GM12878 (cell line): ENCODE results near the gene ARRDC4.

Source experiments
- SMC3 ChIP-seq: IDR thresholded peaks from 2 replicates; pipeline ENCODE4 v1.6.1; 2011; ENCODE audit warnings: low read length, improper control_type of control experiment, borderline replicate concordance
- TCF7 ChIP-seq: IDR thresholded peaks from 2 replicates; pipeline ENCODE4 v1.6.1; 2014; ENCODE audit warnings: antibody characterized with exemption, borderline replicate concordance

DNA sequence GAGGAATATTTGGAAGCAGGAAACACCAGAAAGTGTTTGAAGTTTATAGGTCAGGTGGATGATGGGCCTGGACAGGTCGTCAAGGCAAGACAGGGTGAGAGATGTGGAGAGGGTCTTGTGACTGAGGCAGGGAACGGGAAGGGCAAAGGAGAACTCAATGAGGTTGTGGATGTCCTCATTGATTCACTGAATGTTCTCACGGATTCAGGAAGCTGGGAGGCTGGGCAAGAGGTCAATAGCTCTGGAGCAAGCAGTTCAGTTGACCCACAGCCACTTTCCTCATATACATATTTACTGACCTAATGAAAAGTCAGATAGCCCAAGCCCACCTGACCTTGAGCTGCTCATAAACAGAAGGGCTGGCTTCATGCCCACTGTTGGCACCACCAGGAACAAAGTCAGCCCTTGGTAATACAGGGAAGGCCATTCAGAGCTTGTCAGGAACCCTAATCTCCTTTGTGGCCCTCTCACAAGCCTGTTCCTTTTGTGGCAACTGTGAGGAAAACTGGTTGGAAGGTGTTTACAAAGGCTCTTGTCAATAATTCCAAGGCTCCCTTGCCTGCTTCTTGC lies 31.6 kb downstream of the ARRDC4 start:
- TF ChIP-seq SMC3 = no peak
- no peak for TF ChIP-seq TCF7
